VCaP (cell line): ENCODE data around the gene FUT4.

Experiments
- H3K27ac ChIP-seq: fragments of 450-650 bp; 2 replicates; pipeline ENCODE4 v1.5.1; 2017
- CTCF ChIP-seq: fragments of 450-650 bp; conservative IDR thresholded peaks from 2 replicates; pipeline ENCODE4 v1.5.1; 2017; ENCODE audit warnings: mild to moderate bottlenecking, moderate library complexity

Gene FUT4

GRCh38 chr11:94574193-94574961 is 30.7 kb downstream of the FUT4 start:
- H3K27ac ChIP-seq: no peak overlapping the region
- TF ChIP-seq CTCF: no peak

- TF ChIP-seq CTCF: no peak
- H3K27ac ChIP-seq: no peak overlapping the region
Measured at GRCh38 chr11:94576306-94576705, 32.6 kb downstream of the FUT4 start.

- no peak overlapping the region for H3K27ac ChIP-seq
- no peak for TF ChIP-seq CTCF
Measured at GRCh38 chr11:94577841-94578240, 34.1 kb downstream of the FUT4 start.

- no peak overlapping the region for H3K27ac ChIP-seq
- no peak for TF ChIP-seq CTCF
Measured at GRCh38 chr11:94581926-94582325, 38.2 kb downstream of the FUT4 start.

- no peak overlapping the region for H3K27ac ChIP-seq
- no peak for TF ChIP-seq CTCF
Measured at GRCh38 chr11:94583213-94583865, 39.6 kb downstream of the FUT4 start.

- H3K27ac ChIP-seq: no peak overlapping the region
- no peak for TF ChIP-seq CTCF
Measured at GRCh38 chr11:94583866-94584500, 40.3 kb downstream of the FUT4 start.

- TF ChIP-seq CTCF: no peak
- H3K27ac ChIP-seq: no peak overlapping the region
Measured at GRCh38 chr11:94584978-94585377, 41.3 kb downstream of the FUT4 start.
